HepG2 (cell line): ENCODE measurements around the gene P4HB. TPM values are rescaled to one million over a fixed set of nuclear protein-coding genes. Genes with fewer than 3 reads are reported as not detected.

Experiments
- DMTF1 ChIP-seq: sonication (generic); formaldehyde crosslinking; IDR thresholded peaks from 2 replicates; pipeline ENCODE4 v1.4.0; 2020; ENCODE audit warnings: mild to moderate bottlenecking, missing genetic modification reagents
- HMGXB4 ChIP-seq, 2 experiments: sonication (generic) in 1 of 2; formaldehyde crosslinking in 1 of 2; IDR thresholded peaks; 2 replicates each; pipeline versions ENCODE4 v1.4.0 to v1.6.1; 2018 to 2020; ENCODE audit warnings: missing genetic modification reagents in 2 of 2, borderline replicate concordance in 1 of 2, low read depth in 1 of 2, mild to moderate bottlenecking in 1 of 2, missing biosample characterization in 1 of 2
- ISL2 ChIP-seq: sonication (generic); formaldehyde crosslinking; IDR thresholded peaks from 2 replicates; pipeline ENCODE4 v1.5.0; 2020; ENCODE audit warnings: missing genetic modification reagents
- KDM5A ChIP-seq: fragments of 200-600 bp; sonication (generic); IDR thresholded peaks from 2 replicates; pipeline ENCODE4 v1.7.0; 2018; ENCODE audit warnings: antibody characterized with exemption, mild to moderate bottlenecking, low read length, borderline replicate concordance
- LBX2 ChIP-seq: sonication (generic); formaldehyde crosslinking; IDR thresholded peaks from 2 replicates; pipeline ENCODE4 v1.5.0; 2020; ENCODE audit warnings: missing genetic modification reagents, mild to moderate bottlenecking, borderline replicate concordance
- MATR3 ChIP-seq: sonication (generic); formaldehyde crosslinking; IDR thresholded peaks from 2 replicates; pipeline ENCODE4 v1.4.0; 2020; ENCODE audit warnings: missing genetic modification reagents
- NFRKB ChIP-seq: fragments of 450-650 bp; IDR thresholded peaks from 2 replicates; pipeline ENCODE4 v1.6.1; 2017
- PHF8 ChIP-seq: sonication (generic); formaldehyde crosslinking; IDR thresholded peaks from 2 replicates; pipeline ENCODE4 v1.5.0; 2020; ENCODE audit warnings: missing genetic modification reagents
- PRDM15 ChIP-seq: sonication (generic); formaldehyde crosslinking; IDR thresholded peaks from 2 replicates; pipeline ENCODE4 v1.4.0; 2020; ENCODE audit warnings: missing genetic modification reagents
- XRCC5 ChIP-seq: fragments of 200-400 bp; formaldehyde crosslinking; optimal IDR thresholded peaks from 2 replicates; pipeline ENCODE3; 2017; ENCODE audit warnings: mild to moderate bottlenecking, low read length
- ZBTB10 ChIP-seq: sonication (generic); formaldehyde crosslinking; IDR thresholded peaks from 2 replicates; pipeline ENCODE4 v1.4.0; 2020; ENCODE audit warnings: missing genetic modification reagents, borderline replicate concordance
- ZBTB49 ChIP-seq: sonication (generic); formaldehyde crosslinking; IDR thresholded peaks from 2 replicates; pipeline ENCODE4 v1.4.0; 2020; ENCODE audit warnings: missing genetic modification reagents, borderline replicate concordance
- ZNF138 ChIP-seq: sonication (generic); formaldehyde crosslinking; IDR thresholded peaks from 2 replicates; pipeline ENCODE4 v1.5.0; 2020; ENCODE audit warnings: mild to moderate bottlenecking, low read depth, missing genetic modification reagents
- ZNF180 ChIP-seq: sonication (generic); formaldehyde crosslinking; IDR thresholded peaks from 2 replicates; pipeline ENCODE4 v1.4.0; 2020; ENCODE audit warnings: low read depth, missing genetic modification reagents, borderline replicate concordance
- polyA plus RNA-seq, 8 experiments: library from polyadenylated mRNA; depleted of rRNA in 3 of 8; stranded (reverse) in 7 of 8; unstranded in 1 of 8; fragments of >200 nt; fragmentation: Illumina TruSeq in 4 of 8; extraction: Trizol in 4 of 8; gene quantifications; 2 replicates each; pipeline versions ENCODE4 v1.2.1 to v1.2.3, GENCODE V29; 2011 to 2016; ENCODE audit warnings: low read depth in 4 of 8, missing spikeins in 1 of 8, mixed read lengths in 1 of 8; ENCODE audit not compliant: insufficient read depth in 1 of 8
- total RNA-seq, 5 experiments: library from RNA; depleted of rRNA; stranded (reverse); fragments of >200 nt; fragmentation: Illumina TruSeq; extraction: Trizol; gene quantifications; 2 replicates each; pipeline ENCODE4 v1.2.3, GENCODE V29; 2016; ENCODE audit warnings: low read depth in 1 of 5

Gene P4HB
- total and polyA plus RNA-seq, 2 of the 13 experiments (the other 11 are each of a cell fraction or from before 2014, with no cell fraction given) = 185 to 782 TPM

- no peak for TF ChIP-seq PRDM15 (CRISPR knock-in tag)
- TF ChIP-seq ZBTB49 (CRISPR knock-in tag) = no peak
- TF ChIP-seq ISL2 (CRISPR knock-in tag) = 0 out of 2 replicates have a peak, but pooled peaks have one; percentile 10
- no peak for TF ChIP-seq LBX2 (CRISPR knock-in tag)
- no peak for TF ChIP-seq XRCC5
- no peak for TF ChIP-seq NFRKB
- no peak for TF ChIP-seq ZBTB10 (CRISPR knock-in tag)
- TF ChIP-seq MATR3 (CRISPR knock-in tag) = no peak
- no peak for TF ChIP-seq ZNF180 (CRISPR knock-in tag)
- peak; percentile 83; the same call in 1 of the 2 replicates for TF ChIP-seq DMTF1 (CRISPR knock-in tag)
- no peak; a peak in 2 of 4 replicates for TF ChIP-seq HMGXB4 (CRISPR knock-in tag; IDR thresholded peaks at IDR 0.05; ENCODE audit: borderline replicate concordance in 1 of 2, low read depth in 1 of 2)
- TF ChIP-seq ZNF138 = no peak
- TF ChIP-seq PHF8 = no peak
- no peak for TF ChIP-seq KDM5A
Observed at GRCh38 chr17:81867170-81867990, 7.0 kb upstream of the P4HB start (continued).
